Osteoblast (primary cell): ENCODE measurements around the gene ALOX12B. TPM values are rescaled to one million over a fixed set of nuclear protein-coding genes. Genes with fewer than 3 reads are reported as not detected.

Experiments
- DNase-seq: peaks from one replicate; pipeline ENCODE4 v3.0.0; 2011; ENCODE audit warnings: low spot score, mixed read lengths; ENCODE audit not compliant: insufficient read length; ENCODE audit errors: missing footprints
- H2AFZ ChIP-seq: 2 replicates; pipeline ENCODE4 v1.6.0; 2011; ENCODE audit warnings: mild to moderate bottlenecking, low read length
- H3K27ac ChIP-seq: 2 replicates; pipeline ENCODE4 v1.5.1; 2011; ENCODE audit warnings: mild to moderate bottlenecking, low read depth, low read length, moderate library complexity
- H3K27me3 ChIP-seq: 2 replicates; pipeline ENCODE4 v1.6.0; 2012; ENCODE audit warnings: mild to moderate bottlenecking, control low read depth, inconsistent platforms, low read length, moderate library complexity; ENCODE audit not compliant: insufficient read depth
- H3K36me3 ChIP-seq: 2 replicates; pipeline ENCODE4 v1.5.1; 2011; ENCODE audit warnings: mild to moderate bottlenecking, low read length, control low read depth, moderate library complexity; ENCODE audit not compliant: insufficient read depth
- H3K4me1 ChIP-seq: 2 replicates; pipeline ENCODE4 v1.5.1; 2011; ENCODE audit warnings: mild to moderate bottlenecking, low read length, control low read depth, moderate library complexity; ENCODE audit not compliant: insufficient read depth
- H3K4me2 ChIP-seq: 2 replicates; pipeline ENCODE4 v1.6.0; 2011; ENCODE audit warnings: mild to moderate bottlenecking, low read length; ENCODE audit not compliant: insufficient read depth
- H3K4me3 ChIP-seq: fragments of 200-600 bp; sonication (generic); 3 replicates; pipeline ENCODE4 v1.5.1; 2012; ENCODE audit warnings: mild to moderate bottlenecking, low read length, inconsistent platforms; ENCODE audit not compliant: insufficient read depth
- H3K79me2 ChIP-seq: 2 replicates; pipeline ENCODE4 v1.6.0; 2012; ENCODE audit warnings: mild to moderate bottlenecking, low read length, control low read depth, inconsistent platforms; ENCODE audit not compliant: insufficient read depth
- H3K9me3 ChIP-seq: 2 replicates; pipeline ENCODE4 v1.5.1; 2011; ENCODE audit warnings: low read depth, low read length, control low read depth
- H4K20me1 ChIP-seq: 2 replicates; pipeline ENCODE4 v1.6.0; 2012; ENCODE audit warnings: mild to moderate bottlenecking, low read length, control low read depth; ENCODE audit not compliant: insufficient read depth
- total RNA-seq: library from RNA; depleted of rRNA; stranded (reverse); fragments of >200 nt; gene quantifications from 2 replicates; pipeline ENCODE4 v1.2.3, GENCODE V29; 2012
- TF ChIP-seq, protein P1 (sequence below): IDR thresholded peaks from 2 replicates; pipeline ENCODE4 v1.5.1; 2011; ENCODE audit warnings: mild to moderate bottlenecking, low read depth, low read length, moderate library complexity; ENCODE audit errors: extremely low read depth

The ALOX12B gene
- total RNA-seq, 1 donor = not detected

DNA sequence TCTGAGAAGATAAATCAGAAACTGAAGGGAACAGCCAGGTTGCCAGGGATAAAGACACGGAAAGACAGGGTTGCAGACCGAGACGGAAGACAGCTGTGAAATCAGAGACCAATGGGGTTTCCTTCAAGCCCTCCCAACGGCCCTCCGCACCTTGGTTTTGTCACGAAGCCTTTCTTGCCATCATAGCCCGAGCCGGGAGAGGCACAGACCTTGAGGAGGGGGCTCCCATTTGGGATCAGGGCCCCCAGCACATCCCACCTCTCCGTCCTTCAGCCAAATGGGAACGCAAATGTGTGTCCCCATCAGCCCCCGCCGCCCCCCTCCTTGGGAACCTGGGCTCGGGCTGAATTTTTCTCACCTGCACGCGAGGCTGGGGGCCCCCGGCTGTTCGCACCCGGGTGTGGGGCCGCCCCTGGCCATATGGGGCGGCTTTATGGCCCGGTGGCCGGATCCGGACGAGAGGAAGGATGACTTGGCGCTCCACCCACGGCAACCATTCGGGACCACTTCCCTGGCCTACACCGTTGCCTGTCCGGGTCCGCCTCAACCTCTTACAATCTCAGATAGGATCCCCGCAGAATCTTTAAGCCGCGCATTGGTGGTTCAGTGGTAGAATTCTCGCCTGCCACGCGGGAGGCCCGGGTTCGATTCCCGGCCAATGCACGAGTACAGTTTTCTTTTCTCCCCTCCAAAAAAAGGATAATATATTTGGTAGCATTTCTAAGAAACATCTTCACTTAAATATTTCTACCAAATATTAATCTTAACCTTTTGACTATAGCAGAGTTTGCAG is 37.8 kb upstream of the ALOX12B start:
- Histone ChIP-seq H3K9me3 (no peaks in the 10 kb centered on the region), H2AFZ (no peak overlapping the region), H3K4me1 (peaks cover 41% of the 10 kb centered on the region), H3K36me3 (no peaks in the 10 kb centered on the region), H3K27ac (no peak overlapping the region), H3K79me2 (no peaks in the 10 kb centered on the region), H4K20me1 (peaks cover 4% of the 10 kb centered on the region), H3K27me3 (peaks cover 17% of the 10 kb centered on the region), H3K4me3 (peak overlapping the region; percentile 72), H3K4me2 (peak overlapping the region; percentile 96)
- TF ChIP-seq, protein P1, sequence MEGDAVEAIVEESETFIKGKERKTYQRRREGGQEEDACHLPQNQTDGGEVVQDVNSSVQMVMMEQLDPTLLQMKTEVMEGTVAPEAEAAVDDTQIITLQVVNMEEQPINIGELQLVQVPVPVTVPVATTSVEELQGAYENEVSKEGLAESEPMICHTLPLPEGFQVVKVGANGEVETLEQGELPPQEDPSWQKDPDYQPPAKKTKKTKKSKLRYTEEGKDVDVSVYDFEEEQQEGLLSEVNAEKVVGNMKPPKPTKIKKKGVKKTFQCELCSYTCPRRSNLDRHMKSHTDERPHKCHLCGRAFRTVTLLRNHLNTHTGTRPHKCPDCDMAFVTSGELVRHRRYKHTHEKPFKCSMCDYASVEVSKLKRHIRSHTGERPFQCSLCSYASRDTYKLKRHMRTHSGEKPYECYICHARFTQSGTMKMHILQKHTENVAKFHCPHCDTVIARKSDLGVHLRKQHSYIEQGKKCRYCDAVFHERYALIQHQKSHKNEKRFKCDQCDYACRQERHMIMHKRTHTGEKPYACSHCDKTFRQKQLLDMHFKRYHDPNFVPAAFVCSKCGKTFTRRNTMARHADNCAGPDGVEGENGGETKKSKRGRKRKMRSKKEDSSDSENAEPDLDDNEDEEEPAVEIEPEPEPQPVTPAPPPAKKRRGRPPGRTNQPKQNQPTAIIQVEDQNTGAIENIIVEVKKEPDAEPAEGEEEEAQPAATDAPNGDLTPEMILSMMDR = no peak
- DNase-seq = peak; percentile 96

DNA sequence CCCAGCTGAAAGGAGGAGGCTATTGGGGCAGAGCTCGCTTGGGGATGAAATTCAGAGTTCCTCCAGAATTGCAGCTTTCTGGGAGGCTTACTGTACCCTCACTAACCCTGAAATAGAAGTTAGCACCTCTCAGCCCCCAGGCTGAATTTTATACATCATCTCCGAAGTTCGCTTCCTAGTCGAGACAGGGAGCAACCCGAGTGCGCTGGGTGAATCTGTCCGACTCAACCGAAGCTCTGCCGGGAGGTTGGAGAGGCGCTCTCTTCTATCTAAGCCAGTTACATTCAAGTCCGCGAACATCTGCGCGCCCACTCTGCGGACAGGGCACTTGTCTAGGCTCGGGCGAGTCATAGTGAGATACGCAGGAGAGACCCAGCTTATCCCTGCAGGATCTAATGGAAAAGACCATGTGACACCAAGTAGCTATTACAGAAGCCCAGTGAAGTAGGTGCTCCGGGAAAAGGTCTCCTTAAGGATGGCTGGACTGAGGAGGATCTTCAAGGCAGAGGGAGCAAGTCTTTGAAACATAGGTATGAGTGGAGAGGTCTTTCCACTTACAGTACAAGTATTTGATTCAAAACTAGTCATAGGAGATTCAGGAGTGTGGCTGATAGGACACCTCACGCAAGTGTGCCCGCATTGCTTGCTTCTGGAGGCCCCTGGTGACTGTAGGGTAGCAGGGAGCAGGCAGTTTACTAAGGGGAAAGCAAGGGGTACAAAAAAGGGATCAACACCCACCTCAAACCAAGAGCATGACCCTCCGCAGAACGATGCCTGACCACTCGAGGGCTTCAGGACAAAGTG is 37.0 kb upstream of the ALOX12B start:
- Histone ChIP-seq H3K27ac (no peak overlapping the region), H4K20me1 (peaks cover 7% of the 10 kb centered on the region), H3K27me3 (peaks cover 17% of the 10 kb centered on the region), H3K79me2 (no peaks in the 10 kb centered on the region), H3K9me3 (no peaks in the 10 kb centered on the region), H3K4me1 (peaks cover 41% of the 10 kb centered on the region), H3K4me3 (peak overlapping the region; percentile 72), H3K4me2 (peak overlapping the region; percentile 96), H3K36me3 (no peaks in the 10 kb centered on the region), H2AFZ (peak overlapping the region; percentile 84)
- TF ChIP-seq, protein P1 = no peak
- peak; percentile 65 for DNase-seq

DNA sequence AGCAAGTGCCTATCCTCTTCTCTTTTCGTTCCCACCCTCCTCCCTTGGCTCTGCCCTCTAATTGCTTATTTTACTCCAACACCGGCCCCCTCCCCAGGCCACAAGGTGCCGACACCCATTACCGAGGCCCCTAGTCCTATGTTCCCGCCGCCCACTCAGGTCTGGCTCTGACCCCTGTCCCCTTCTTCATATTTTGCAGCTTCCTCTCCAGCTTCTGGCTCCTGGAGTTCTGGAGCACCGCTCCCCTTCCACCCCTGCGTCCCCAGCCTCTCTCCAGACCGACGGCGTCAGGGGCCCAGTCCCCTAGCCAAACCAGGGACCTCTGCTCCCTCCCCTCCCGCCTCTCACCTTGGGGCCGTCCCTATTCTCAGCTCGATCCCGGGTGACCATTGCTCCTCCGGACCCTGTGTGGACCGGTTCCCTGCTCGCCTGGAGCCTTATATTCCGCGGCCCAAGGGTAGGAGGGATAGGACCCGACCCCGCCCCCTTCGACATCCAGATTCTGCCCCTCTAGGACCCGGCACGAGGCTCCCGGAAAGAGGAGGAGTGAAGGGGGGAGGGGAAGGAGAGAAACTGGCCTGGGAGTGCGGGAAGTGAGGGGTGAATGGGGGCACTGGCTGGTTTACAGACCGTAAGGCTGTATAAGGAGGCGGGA is 36.3 kb upstream of the ALOX12B start, which contains the start of gene HES7:
TSS of gene HES7 (minus strand) at position 412 of the 655 bp plus-strand sequence. CDS start at position 390, 22 bp downstream.
- Histone ChIP-seq H3K36me3 (no peaks in the 10 kb centered on the region), H3K9me3 (no peaks in the 10 kb centered on the region), H3K4me3 (peak within 1 kb of the TSS; percentile 72), H4K20me1 (peaks cover 7% of the 10 kb centered on the region), H3K27me3 (peaks cover 17% of the 10 kb centered on the region), H3K4me1 (peaks cover 41% of the 10 kb centered on the region), H2AFZ (peak within 1 kb of the TSS; percentile 84), H3K27ac (no peak within 1 kb of the TSS), H3K79me2 (no peaks in the 10 kb centered on the region), H3K4me2 (peak within 1 kb of the TSS; percentile 96)
- TF ChIP-seq, protein P1 = no peak
- DNase-seq = peak; percentile 91
